Measurements from ENCODE around the gene BAMBI.

BAMBI gene

GRCh38 chr10:28692050-28692449 lies 14.7 kb downstream of the BAMBI start:
- DNase-seq (ENCODE audit: low spot score): no peak
- ChIA-PET POLR2A (ENCODE audit: low non-redundant PET) (interaction anchor here (0.6 kb wide), 1 partner anchor 230 kb away, joined by 3 read pairs; no protein-coding TSS in a partner anchor), CTCF (no interaction called here)
- H3K27ac ChIP-seq: no peak overlapping the region
- TF ChIP-seq, protein P1, sequence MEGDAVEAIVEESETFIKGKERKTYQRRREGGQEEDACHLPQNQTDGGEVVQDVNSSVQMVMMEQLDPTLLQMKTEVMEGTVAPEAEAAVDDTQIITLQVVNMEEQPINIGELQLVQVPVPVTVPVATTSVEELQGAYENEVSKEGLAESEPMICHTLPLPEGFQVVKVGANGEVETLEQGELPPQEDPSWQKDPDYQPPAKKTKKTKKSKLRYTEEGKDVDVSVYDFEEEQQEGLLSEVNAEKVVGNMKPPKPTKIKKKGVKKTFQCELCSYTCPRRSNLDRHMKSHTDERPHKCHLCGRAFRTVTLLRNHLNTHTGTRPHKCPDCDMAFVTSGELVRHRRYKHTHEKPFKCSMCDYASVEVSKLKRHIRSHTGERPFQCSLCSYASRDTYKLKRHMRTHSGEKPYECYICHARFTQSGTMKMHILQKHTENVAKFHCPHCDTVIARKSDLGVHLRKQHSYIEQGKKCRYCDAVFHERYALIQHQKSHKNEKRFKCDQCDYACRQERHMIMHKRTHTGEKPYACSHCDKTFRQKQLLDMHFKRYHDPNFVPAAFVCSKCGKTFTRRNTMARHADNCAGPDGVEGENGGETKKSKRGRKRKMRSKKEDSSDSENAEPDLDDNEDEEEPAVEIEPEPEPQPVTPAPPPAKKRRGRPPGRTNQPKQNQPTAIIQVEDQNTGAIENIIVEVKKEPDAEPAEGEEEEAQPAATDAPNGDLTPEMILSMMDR (conservative IDR thresholded peaks at IDR 0.05; ENCODE audit: low read depth): no peak

- TF ChIP-seq, protein P1 (conservative IDR thresholded peaks at IDR 0.05; ENCODE audit: low read depth): no peak
- ChIA-PET CTCF (interaction anchor here (0.5 to 0.7 kb wide), 3 partner anchors 263 to 829 kb away, joined by 3 read pairs; no protein-coding TSS in a partner anchor), POLR2A (ENCODE audit: low non-redundant PET) (no interaction called here)
- no peak overlapping the region for H3K27ac ChIP-seq
- DNase-seq (ENCODE audit: low spot score): no peak
Observed at GRCh38 chr10:28694530-28694929, 17.2 kb downstream of the BAMBI start.

DNA sequence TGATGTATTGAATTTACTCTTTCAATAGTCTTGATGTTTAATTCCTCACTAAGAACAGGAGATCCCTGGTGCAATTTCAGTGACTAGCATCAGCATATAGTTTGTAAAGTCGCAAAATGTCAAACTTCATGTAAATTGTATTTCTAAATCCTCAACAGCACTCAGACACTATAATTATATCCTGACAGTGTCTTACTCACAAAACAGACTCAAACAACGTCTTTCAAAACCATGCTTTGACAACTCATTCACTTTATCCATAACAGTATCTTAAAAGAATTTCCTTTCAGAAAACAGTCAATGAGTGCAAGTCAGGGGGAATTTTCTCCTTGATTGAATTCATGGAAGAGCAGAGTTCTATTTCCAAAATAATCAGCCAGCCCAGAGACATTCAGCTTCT lies 20.8 kb downstream of the BAMBI start:
- TF ChIP-seq, protein P1 (conservative IDR thresholded peaks at IDR 0.05; ENCODE audit: low read depth): no peak
- no peak overlapping the region for H3K27ac ChIP-seq
- no peak for DNase-seq (ENCODE audit: low spot score)
- POLR2A ChIA-PET (ENCODE audit: low non-redundant PET): no interaction called here
- CTCF ChIA-PET: no interaction called here

DNA sequence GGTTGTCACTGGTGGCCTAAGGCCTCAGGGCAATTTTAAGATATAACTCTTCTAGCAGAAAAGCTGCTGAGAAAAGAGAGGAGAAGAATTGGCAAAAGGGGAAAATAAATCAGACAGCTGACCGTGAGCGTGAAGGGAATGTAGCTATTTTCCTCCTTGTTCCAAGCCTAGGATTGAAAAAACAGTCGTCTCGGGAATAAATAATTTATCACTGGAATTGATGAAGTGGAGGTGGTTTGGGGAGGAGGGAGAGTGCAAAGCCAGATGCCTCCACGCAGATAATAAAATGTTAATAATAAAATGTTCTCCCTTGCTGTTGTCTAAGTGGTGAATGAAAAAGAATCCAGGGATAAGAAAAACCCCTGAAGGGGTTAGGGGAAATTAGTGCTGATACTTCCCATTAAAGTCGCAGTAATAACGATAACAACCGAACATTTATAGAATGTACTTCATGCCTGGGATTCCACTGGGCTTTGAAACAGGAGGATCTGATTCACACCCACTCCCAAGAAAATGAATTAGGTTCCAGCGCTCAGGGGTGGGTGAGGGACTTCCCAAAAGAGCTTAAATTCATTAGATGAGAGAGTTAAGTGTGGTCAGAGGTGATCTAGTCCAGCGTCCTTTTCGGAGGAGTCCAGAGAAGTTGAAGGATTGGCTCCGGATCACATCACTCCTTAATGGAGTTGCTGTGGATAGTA lies 27.3 kb downstream of the BAMBI start:
- ChIA-PET POLR2A (ENCODE audit: low non-redundant PET) (no interaction called here), CTCF (no interaction called here)
- no peak overlapping the region for H3K27ac ChIP-seq
- TF ChIP-seq, protein P1 (conservative IDR thresholded peaks at IDR 0.05; ENCODE audit: low read depth): no peak
- no peak for DNase-seq (ENCODE audit: low spot score)

- POLR2A ChIA-PET (ENCODE audit: low non-redundant PET): no interaction called here
- CTCF ChIA-PET: no interaction called here
- TF ChIP-seq, protein P1 (conservative IDR thresholded peaks at IDR 0.05; ENCODE audit: low read depth): no peak
- H3K27ac ChIP-seq: no peak overlapping the region
- DNase-seq (ENCODE audit: low spot score): no peak
Observed at GRCh38 chr10:28705472-28705871, 28.2 kb downstream of the BAMBI start.

GRCh38 chr10:28709001-28709710 lies 31.8 kb downstream of the BAMBI start:
- CTCF ChIA-PET: no interaction called here
- POLR2A ChIA-PET (ENCODE audit: low non-redundant PET): no interaction called here
- TF ChIP-seq, protein P1 (conservative IDR thresholded peaks at IDR 0.05; ENCODE audit: low read depth): no peak
- H3K27ac ChIP-seq: no peak overlapping the region
- no peak for DNase-seq (ENCODE audit: low spot score)
